Astrocyte (in vitro differentiated cells and primary cell): ENCODE measurements around the gene SYNGR2.

Experiments used
- EZH2 ChIP-seq: IDR thresholded peaks from 2 replicates; pipeline ENCODE4 v1.6.1; 2012; ENCODE audit warnings: mild to moderate bottlenecking, low read length, inconsistent platforms; ENCODE audit not compliant: insufficient read depth
- TF ChIP-seq, protein P1 (sequence below): IDR thresholded peaks from 2 replicates; pipeline ENCODE4 v1.5.1; 2011; ENCODE audit warnings: low read depth, mild to moderate bottlenecking, inconsistent platforms, low read length, moderate library complexity; ENCODE audit not compliant: insufficient read depth

DNA sequence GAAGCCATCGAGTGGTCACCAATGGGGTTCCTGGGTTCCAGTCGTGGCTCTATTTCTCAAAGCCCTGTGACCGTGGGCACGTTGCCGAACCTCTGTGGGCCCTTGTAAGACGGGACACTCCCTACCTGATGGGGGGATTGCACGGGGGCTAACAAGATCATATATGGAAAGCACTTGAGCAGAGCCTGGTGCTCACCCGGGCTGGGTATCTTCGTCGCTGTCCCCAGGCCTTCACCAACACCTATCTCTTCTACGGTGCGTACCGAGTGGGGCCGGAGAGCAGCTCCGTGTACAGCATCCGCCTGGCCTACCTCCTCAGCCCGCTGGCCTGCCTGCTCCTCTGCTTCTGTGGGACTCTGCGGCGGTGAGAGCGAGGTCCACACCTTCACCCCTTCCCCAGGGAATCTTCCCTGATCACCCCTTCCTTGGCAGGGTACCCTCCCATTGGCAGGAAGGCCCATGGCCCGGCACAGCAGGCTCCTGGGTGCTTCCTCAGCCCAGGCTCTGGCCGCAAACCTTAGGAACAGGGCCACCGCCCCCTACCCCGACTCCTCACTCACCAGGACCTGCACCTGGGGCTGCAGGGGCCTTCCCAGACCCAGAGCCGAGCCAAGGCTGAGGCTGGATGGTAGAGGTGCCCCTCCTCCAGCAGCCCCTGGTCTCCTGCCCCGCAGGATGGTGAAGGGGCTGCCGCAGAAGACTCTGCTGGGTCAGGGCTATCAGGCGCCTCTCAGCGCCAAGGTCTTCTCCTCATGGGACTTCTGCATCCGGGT, 35.0 kb upstream of the SYNGR2 start:
- TF ChIP-seq EZH2 = no peak
- TF ChIP-seq, protein P1, sequence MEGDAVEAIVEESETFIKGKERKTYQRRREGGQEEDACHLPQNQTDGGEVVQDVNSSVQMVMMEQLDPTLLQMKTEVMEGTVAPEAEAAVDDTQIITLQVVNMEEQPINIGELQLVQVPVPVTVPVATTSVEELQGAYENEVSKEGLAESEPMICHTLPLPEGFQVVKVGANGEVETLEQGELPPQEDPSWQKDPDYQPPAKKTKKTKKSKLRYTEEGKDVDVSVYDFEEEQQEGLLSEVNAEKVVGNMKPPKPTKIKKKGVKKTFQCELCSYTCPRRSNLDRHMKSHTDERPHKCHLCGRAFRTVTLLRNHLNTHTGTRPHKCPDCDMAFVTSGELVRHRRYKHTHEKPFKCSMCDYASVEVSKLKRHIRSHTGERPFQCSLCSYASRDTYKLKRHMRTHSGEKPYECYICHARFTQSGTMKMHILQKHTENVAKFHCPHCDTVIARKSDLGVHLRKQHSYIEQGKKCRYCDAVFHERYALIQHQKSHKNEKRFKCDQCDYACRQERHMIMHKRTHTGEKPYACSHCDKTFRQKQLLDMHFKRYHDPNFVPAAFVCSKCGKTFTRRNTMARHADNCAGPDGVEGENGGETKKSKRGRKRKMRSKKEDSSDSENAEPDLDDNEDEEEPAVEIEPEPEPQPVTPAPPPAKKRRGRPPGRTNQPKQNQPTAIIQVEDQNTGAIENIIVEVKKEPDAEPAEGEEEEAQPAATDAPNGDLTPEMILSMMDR = no peak
